HG03159 (cell line): ENCODE results near the gene TNFAIP8L3.

Experiments
- ATAC-seq: cut with Tn5 transposase; IDR thresholded peaks from one replicate; pipeline ENCODE4 v1.9.1; 2021; ENCODE audit warnings: mild to moderate bottlenecking, moderate library complexity; ENCODE audit not compliant: unreplicated experiment

TNFAIP8L3 gene

GRCh38 chr15:51117270-51117669 is 22.6 kb upstream of the TNFAIP8L3 start:
- ATAC-seq = no peak

- no peak for ATAC-seq
Measured at GRCh38 chr15:51114437-51115119, 19.9 kb upstream of the TNFAIP8L3 start.

GRCh38 chr15:51112078-51112477 is 17.4 kb upstream of the TNFAIP8L3 start:
- ATAC-seq = no peak

GRCh38 chr15:51111061-51111460 is 16.4 kb upstream of the TNFAIP8L3 start:
- no peak for ATAC-seq

- no peak for ATAC-seq
Measured at GRCh38 chr15:51110171-51110570, 15.5 kb upstream of the TNFAIP8L3 start.

- no peak for ATAC-seq
Measured at GRCh38 chr15:51108933-51109550, 14.3 kb upstream of the TNFAIP8L3 start.

- no peak for ATAC-seq
Measured at GRCh38 chr15:51107612-51108011, 12.9 kb upstream of the TNFAIP8L3 start.

GRCh38 chr15:51106481-51106880 is 11.8 kb upstream of the TNFAIP8L3 start:
- no peak for ATAC-seq

- no peak for ATAC-seq
Measured at GRCh38 chr15:51105430-51106016, 10.8 kb upstream of the TNFAIP8L3 start.

- ATAC-seq = no peak
Measured at GRCh38 chr15:51104512-51104911, 9.8 kb upstream of the TNFAIP8L3 start.

- no peak for ATAC-seq
Measured at GRCh38 chr15:51103330-51103729, 8.6 kb upstream of the TNFAIP8L3 start.

GRCh38 chr15:51100785-51101489 is 6.2 kb upstream of the TNFAIP8L3 start:
- ATAC-seq = no peak

- no peak for ATAC-seq
Measured at GRCh38 chr15:51099185-51099584, 4.5 kb upstream of the TNFAIP8L3 start.

- no peak for ATAC-seq
Measured at GRCh38 chr15:51098331-51098619, 3.6 kb upstream of the TNFAIP8L3 start.

GRCh38 chr15:51097553-51098330 is 3.0 kb upstream of the TNFAIP8L3 start:
- ATAC-seq = no peak

GRCh38 chr15:51096976-51097375 is 2.3 kb upstream of the TNFAIP8L3 start:
- ATAC-seq = no peak

GRCh38 chr15:51095681-51096331 is 1.1 kb upstream of the TNFAIP8L3 start:
- no peak for ATAC-seq

GRCh38 chr15:51093839-51094605 is 684 bp downstream of the TNFAIP8L3 start:
- ATAC-seq = no peak

- no peak for ATAC-seq
Measured at GRCh38 chr15:51093488-51093838, 1.2 kb downstream of the TNFAIP8L3 start.

GRCh38 chr15:51092480-51093040 is 2.1 kb downstream of the TNFAIP8L3 start:
- no peak for ATAC-seq
